HepG2 (cell line): Measurements from ENCODE around the gene PLCG2. TPM values are rescaled to one million over a fixed set of nuclear protein-coding genes. Genes with fewer than 3 reads are reported as not detected.

Source experiments
- BRCA1 ChIP-seq: sonication (generic); formaldehyde crosslinking; IDR thresholded peaks from 2 replicates; pipeline ENCODE4 v1.4.0; 2020; ENCODE audit warnings: missing genetic modification reagents
- CENPT ChIP-seq: sonication (generic); formaldehyde crosslinking; IDR thresholded peaks from 2 replicates; pipeline ENCODE4 v1.8.0; 2022; ENCODE audit warnings: low read depth, mild to moderate bottlenecking, moderate library complexity, missing genetic modification reagents
- ELF4 ChIP-seq: sonication (generic); formaldehyde crosslinking; IDR thresholded peaks from 2 replicates; pipeline ENCODE4 v1.5.0; 2020; ENCODE audit warnings: missing genetic modification reagents, mild to moderate bottlenecking, moderate library complexity, borderline replicate concordance
- FOXJ3 ChIP-seq: sonication (generic); formaldehyde crosslinking; IDR thresholded peaks from 2 replicates; pipeline ENCODE4 v1.4.0; 2020; ENCODE audit warnings: missing genetic modification reagents, mild to moderate bottlenecking, borderline replicate concordance
- MYC ChIP-seq: sonication (generic); formaldehyde crosslinking; IDR thresholded peaks from 2 replicates; pipeline ENCODE4 v1.9.0; 2021; ENCODE audit warnings: missing genetic modification reagents, borderline replicate concordance
- NAIF1 ChIP-seq: sonication (generic); formaldehyde crosslinking; IDR thresholded peaks from 2 replicates; pipeline ENCODE4 v1.5.0; 2020; ENCODE audit warnings: mild to moderate bottlenecking, missing genetic modification reagents, borderline replicate concordance
- NONO ChIP-seq, 2 experiments: fragments of 450-650 bp in 1 of 2; sonication (generic) in 1 of 2; formaldehyde crosslinking in 1 of 2; IDR thresholded peaks in 1 of 2; conservative IDR thresholded peaks in 1 of 2; 2 replicates each; pipeline versions ENCODE4 v1.6.1 to v1.8.0; 2017 to 2022; ENCODE audit warnings: mild to moderate bottlenecking in 1 of 2, missing genetic modification reagents in 1 of 2, moderate library complexity in 1 of 2
- NR2C2 ChIP-seq: sonication (generic); formaldehyde crosslinking; IDR thresholded peaks from 2 replicates; pipeline ENCODE4 v1.4.0; 2020; ENCODE audit warnings: missing genetic modification reagents, mild to moderate bottlenecking, moderate library complexity, borderline replicate concordance
- SNAPC5 ChIP-seq: sonication (generic); formaldehyde crosslinking; IDR thresholded peaks from 2 replicates; pipeline ENCODE4 v1.8.1; 2023; ENCODE audit warnings: mild to moderate bottlenecking, missing genetic modification reagents, borderline replicate concordance
- TBX2 ChIP-seq: sonication (generic); formaldehyde crosslinking; IDR thresholded peaks from 2 replicates; pipeline ENCODE4 v1.5.0; 2020; ENCODE audit warnings: missing genetic modification reagents, mild to moderate bottlenecking, borderline replicate concordance
- ZGPAT ChIP-seq: IDR thresholded peaks from 2 replicates; pipeline ENCODE4 v1.6.1; 2016; ENCODE audit warnings: mild to moderate bottlenecking
- ZIK1 ChIP-seq: sonication (generic); formaldehyde crosslinking; IDR thresholded peaks from 2 replicates; pipeline ENCODE4 v1.5.0; 2020; ENCODE audit warnings: mild to moderate bottlenecking, low read depth, missing genetic modification reagents, borderline replicate concordance
- ZMYM4 ChIP-seq: sonication (generic); formaldehyde crosslinking; IDR thresholded peaks from 2 replicates; pipeline ENCODE4 v1.8.1; 2023; ENCODE audit warnings: mild to moderate bottlenecking, missing genetic modification reagents
- ZNF207 ChIP-seq: fragments of 450-650 bp; IDR thresholded peaks from 2 replicates; pipeline ENCODE4 v1.6.1; 2016; ENCODE audit warnings: antibody characterized with exemption, borderline replicate concordance
- ZNF234 ChIP-seq: sonication (generic); formaldehyde crosslinking; conservative IDR thresholded peaks from 2 replicates; pipeline ENCODE4 v1.5.1; 2020; ENCODE audit warnings: mild to moderate bottlenecking, missing genetic modification reagents
- ZNF362 ChIP-seq: sonication (generic); formaldehyde crosslinking; IDR thresholded peaks from 2 replicates; pipeline ENCODE4 v1.4.0; 2020; ENCODE audit warnings: missing genetic modification reagents, mild to moderate bottlenecking, borderline replicate concordance
- ZNF567 ChIP-seq: sonication (generic); formaldehyde crosslinking; IDR thresholded peaks from 2 replicates; pipeline ENCODE4 v1.8.1; 2023; ENCODE audit warnings: mild to moderate bottlenecking, missing genetic modification reagents, borderline replicate concordance
- ZNF572 ChIP-seq: sonication (generic); formaldehyde crosslinking; IDR thresholded peaks from 2 replicates; pipeline ENCODE4 v1.5.1; 2020; ENCODE audit warnings: mild to moderate bottlenecking, missing genetic modification reagents
- ZNF678 ChIP-seq: sonication (generic); formaldehyde crosslinking; IDR thresholded peaks from 2 replicates; pipeline ENCODE4 v1.4.0; 2020; ENCODE audit warnings: mild to moderate bottlenecking, missing genetic modification reagents
- ZNF782 ChIP-seq: sonication (generic); formaldehyde crosslinking; IDR thresholded peaks from 2 replicates; pipeline ENCODE4 v1.4.0; 2020; ENCODE audit warnings: missing genetic modification reagents, mild to moderate bottlenecking, borderline replicate concordance
- polyA plus RNA-seq, 8 experiments: library from polyadenylated mRNA; depleted of rRNA in 3 of 8; stranded (reverse) in 7 of 8; unstranded in 1 of 8; fragments of >200 nt; fragmentation: Illumina TruSeq in 4 of 8; extraction: Trizol in 4 of 8; gene quantifications; 2 replicates each; pipeline versions ENCODE4 v1.2.1 to v1.2.3, GENCODE V29; 2011 to 2016; ENCODE audit warnings: low read depth in 4 of 8, missing spikeins in 1 of 8, mixed read lengths in 1 of 8; ENCODE audit not compliant: insufficient read depth in 1 of 8
- total RNA-seq, 5 experiments: library from RNA; depleted of rRNA; stranded (reverse); fragments of >200 nt; fragmentation: Illumina TruSeq; extraction: Trizol; gene quantifications; 2 replicates each; pipeline ENCODE4 v1.2.3, GENCODE V29; 2016; ENCODE audit warnings: low read depth in 1 of 5
- TF ChIP-seq, protein P1 (sequence below): sonication (generic); formaldehyde crosslinking; IDR thresholded peaks from 2 replicates; pipeline ENCODE4 v1.5.0; 2020; ENCODE audit warnings: mild to moderate bottlenecking, missing genetic modification reagents
- TF ChIP-seq, protein P2 (sequence below): sonication (generic); formaldehyde crosslinking; IDR thresholded peaks from 2 replicates; pipeline ENCODE4 v1.4.0; 2020; ENCODE audit warnings: mild to moderate bottlenecking, missing genetic modification reagents

The PLCG2 gene
- total and polyA plus RNA-seq, 2 of the 13 experiments (the other 11 are each of a cell fraction or from before 2014, with no cell fraction given) = 0.13 to 0.18 TPM

GRCh38 chr16:81745704-81746558 is 33.2 kb upstream of the PLCG2 start (continued):
- no peak for TF ChIP-seq ZNF782 (CRISPR knock-in tag)
- TF ChIP-seq FOXJ3 (CRISPR knock-in tag) = 0 out of 2 replicates have a peak, but pooled peaks have one; percentile 13
- TF ChIP-seq ZIK1 (CRISPR knock-in tag) = no peak
- TF ChIP-seq, protein P1, sequence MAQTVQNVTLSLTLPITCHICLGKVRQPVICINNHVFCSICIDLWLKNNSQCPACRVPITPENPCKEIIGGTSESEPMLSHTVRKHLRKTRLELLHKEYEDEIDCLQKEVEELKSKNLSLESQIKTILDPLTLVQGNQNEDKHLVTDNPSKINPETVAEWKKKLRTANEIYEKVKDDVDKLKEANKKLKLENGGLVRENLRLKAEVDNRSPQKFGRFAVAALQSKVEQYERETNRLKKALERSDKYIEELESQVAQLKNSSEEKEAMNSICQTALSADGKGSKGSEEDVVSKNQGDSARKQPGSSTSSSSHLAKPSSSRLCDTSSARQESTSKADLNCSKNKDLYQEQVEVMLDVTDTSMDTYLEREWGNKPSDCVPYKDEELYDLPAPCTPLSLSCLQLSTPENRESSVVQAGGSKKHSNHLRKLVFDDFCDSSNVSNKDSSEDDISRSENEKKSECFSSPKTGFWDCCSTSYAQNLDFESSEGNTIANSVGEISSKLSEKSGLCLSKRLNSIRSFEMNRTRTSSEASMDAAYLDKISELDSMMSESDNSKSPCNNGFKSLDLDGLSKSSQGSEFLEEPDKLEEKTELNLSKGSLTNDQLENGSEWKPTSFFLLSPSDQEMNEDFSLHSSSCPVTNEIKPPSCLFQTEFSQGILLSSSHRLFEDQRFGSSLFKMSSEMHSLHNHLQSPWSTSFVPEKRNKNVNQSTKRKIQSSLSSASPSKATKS (CRISPR knock-in tag) = no peak
- peak; percentile 34; the same call in 1 of the 2 replicates for TF ChIP-seq ZMYM4 (CRISPR knock-in tag)
- TF ChIP-seq ZNF567 (CRISPR knock-in tag) = peak; percentile 67; the same call in 1 of the 2 replicates
- TF ChIP-seq ZNF678 (CRISPR knock-in tag) = no peak
- TF ChIP-seq ZNF572 (CRISPR knock-in tag) = peak; percentile 84
- TF ChIP-seq ZNF234 = no peak
- no peak for TF ChIP-seq NONO (IDR thresholded peaks at IDR 0.05)
- 0 out of 2 replicates have a peak, but pooled peaks have one; percentile 44 for TF ChIP-seq NONO (CRISPR knock-in tag; conservative IDR thresholded peaks at IDR 0.05)
- TF ChIP-seq NR2C2 = peak; percentile 82
- peak; percentile 57; the same call in 1 of the 2 replicates for TF ChIP-seq ZGPAT (CRISPR knock-in tag)
- TF ChIP-seq MYC = peak; percentile 62; the same call in 1 of the 2 replicates
- no peak for TF ChIP-seq CENPT (CRISPR knock-in tag)
- no peak for TF ChIP-seq TBX2
- TF ChIP-seq ZNF362 (CRISPR knock-in tag) = no peak
- TF ChIP-seq, protein P2, sequence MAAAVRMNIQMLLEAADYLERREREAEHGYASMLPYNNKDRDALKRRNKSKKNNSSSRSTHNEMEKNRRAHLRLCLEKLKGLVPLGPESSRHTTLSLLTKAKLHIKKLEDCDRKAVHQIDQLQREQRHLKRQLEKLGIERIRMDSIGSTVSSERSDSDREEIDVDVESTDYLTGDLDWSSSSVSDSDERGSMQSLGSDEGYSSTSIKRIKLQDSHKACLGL (CRISPR knock-in tag) = no peak
- no peak for TF ChIP-seq BRCA1
- no peak for TF ChIP-seq NAIF1 (CRISPR knock-in tag)
- TF ChIP-seq ELF4 = no peak
- TF ChIP-seq SNAPC5 = no peak
- TF ChIP-seq ZNF207 = no peak
